NCI-H2196 (cell line): Measurements from ENCODE around the gene NFE2L1.
"Not testable (repeated sequence)": the region's sequence is repeated elsewhere in the genome, so short reads cannot be mapped to it uniquely, and the experiment has no call there.

Experiments used
- DNase-seq: peaks from one replicate; lab custom pipeline; 2025; ENCODE audit not compliant: unreplicated experiment; lab: John Stamatoyannopoulos, UW

NFE2L1 gene

DNA sequence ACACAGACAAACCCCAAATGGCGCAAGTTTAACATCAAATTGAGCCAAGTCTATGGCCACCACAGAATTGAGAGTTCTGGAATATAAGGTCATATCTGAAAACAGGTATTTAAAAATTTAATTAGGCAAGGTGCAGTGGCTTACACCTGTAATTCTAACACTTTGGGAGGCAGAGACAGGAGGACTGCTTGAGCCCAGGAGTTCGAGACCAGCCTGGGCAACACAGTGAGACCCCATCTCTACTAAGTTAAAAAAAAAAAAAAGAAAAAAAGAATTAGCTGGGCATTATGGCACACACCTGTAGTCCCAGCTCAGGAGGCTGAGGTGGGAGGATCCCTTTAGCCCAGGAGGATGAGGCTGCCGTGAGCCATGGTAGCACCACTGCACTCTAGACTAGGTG is 19.1 kb downstream of the NFE2L1 start:
- no peak for DNase-seq

DNA sequence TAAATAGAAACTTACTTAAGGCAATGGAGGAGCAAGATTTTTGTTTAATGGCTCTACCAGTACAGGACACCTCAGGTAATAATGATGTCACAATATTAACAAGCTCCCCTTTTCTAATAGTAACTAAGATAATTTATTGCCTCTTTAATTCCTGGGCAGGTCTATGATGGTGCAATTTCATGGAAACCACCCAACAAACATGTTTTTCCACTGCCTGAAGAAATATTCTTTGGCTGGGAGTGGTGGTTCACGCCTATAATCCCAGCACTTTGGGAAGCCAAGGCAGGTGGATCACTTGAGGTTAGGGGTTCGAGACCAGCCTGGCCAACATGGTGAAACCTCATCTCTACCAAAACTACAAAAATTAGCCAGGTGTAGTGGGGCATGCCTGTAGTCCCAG is 19.6 kb downstream of the NFE2L1 start:
- DNase-seq = not testable (repeated sequence)

DNA sequence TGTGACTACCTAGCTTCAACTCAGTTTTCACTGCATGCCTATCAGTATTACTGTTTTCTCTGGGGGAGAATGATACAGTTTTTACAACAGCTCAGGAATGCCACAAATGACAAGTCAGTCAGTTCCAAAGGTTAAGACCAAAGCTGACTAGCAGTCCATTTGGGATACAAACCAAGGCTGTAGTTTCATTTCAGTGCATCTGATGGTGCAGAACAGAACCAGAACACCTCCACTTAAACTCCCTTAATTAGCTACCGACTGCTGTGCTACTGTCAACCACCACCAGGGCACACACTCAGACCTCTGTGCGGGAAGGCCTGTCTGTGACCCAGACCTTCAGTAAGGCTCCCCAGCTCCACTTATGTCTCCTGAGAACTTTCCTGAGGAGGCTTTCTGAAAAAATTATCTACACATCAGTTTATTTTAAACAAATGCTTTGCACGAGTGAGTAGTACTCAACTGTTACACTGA is 20.4 kb downstream of the NFE2L1 start:
- no peak for DNase-seq

DNA sequence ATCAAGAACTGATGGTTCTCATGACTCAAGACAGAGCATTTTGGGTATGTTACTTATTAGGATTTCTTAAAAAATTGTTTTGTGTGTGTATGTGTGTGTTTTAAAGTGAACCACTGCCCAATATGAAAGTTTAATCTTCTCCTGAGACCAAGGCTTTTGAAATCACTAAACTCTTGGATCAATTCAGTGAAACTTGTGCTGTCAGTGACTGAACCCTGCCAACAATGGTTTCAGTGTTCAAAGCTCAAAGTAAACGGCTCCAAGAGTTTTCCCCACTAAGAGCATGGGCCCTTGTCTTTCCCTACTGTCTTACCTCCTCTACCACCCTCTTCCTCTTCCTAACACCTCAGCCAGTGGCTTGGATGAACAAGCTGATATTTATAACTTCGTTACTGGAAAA is 22.0 kb downstream of the NFE2L1 start:
- no peak for DNase-seq

DNA sequence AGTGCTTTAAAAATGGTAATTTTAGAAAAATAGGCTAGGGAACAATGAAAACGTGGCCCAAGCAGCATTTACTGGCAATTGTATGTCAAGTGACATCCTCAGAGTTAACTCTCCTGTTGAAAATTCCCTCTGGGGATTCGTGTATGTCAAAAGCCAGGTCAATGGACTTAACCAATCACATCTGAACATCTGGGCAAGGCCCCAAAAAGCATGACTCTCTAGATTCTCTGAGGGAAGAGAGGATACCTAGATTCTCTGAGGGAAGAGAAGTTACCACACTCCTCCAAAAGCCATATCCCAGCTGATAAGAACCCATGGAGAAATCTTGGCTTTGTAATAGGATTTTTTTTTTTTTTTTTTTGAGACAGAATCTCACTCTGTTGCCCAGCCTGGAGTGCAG is 23.5 kb downstream of the NFE2L1 start:
- DNase-seq = no peak

DNA sequence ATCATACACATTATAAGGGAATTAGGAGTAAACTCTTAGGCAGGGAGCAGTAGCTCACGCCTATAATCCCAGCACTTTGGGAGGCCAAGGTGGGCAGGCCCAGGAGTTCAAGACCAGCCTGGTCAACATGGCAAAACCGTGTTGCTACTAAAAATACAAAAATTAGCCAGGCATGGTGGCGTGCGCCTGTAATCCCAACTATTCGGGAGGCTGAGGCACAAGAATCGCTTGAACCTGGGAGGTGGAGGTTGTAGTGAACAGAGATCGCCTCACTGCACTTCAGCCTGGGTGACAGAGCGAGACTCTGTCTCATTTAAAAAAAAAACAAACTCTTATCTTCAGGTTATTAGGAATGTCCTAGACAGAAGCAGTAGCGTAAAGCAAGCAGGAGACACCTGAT is 24.7 kb downstream of the NFE2L1 start:
- not testable (repeated sequence) for DNase-seq

DNA sequence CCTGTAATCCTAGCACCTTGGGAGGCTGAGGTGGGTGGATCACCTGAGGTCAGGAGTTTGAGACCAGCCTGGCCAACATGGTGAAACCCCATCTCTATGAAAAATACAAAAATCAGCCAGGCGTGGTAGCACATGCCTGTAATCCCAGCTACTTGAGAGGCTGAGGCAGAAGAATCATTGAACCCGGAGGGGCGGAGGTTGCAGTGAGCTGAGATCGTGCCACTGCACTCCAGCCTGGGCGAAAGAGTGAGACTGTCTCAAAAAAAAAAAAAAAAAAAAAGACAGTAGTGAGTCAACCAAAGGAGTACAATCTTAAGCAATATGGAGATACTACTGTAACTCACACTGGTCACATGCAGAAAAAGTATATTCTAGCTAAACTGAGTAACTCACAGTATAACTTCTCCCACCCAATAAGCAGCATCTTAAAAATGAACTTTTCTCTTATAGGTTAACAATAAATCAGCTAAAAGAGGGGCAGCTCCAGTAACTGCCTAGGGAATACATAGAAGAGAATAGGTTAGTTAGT is 25.5 kb downstream of the NFE2L1 start:
- not testable (repeated sequence) for DNase-seq

DNA sequence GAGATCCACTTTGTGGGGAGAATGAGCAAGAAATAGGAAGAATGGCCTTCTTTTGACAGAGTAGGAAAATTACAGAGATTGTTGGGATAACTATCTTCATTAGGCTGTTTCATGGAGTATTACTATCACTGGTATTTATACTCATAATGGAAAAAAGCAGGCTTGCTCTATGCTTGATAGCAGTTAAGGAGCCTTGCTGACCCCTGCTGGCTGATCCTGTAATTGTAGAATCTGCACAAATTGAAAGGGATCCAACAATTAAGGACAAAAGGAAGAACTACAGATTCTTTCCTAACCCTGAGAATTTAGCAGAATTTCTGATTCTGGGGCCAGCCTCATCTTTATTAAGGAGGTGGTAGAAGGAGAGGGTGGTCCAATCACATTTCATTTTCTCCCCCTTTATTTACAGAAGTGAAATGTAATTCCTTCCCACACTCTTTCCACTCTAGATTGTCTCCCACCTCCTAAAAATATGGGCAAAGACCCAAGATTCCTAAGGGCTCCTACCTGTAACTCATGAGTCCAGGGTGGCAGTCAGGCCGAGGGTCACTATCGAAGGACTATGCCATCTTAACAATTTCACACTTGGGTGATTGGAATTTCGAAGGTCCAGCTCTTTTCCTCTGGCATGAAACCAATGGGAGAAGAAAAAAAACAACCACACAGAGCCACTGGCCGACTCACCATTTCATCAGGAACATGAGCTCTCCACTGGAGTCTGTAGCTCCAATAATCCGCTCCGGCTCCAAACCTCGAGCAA is 26.3 kb downstream of the NFE2L1 start:
- DNase-seq = peak; percentile 78

DNA sequence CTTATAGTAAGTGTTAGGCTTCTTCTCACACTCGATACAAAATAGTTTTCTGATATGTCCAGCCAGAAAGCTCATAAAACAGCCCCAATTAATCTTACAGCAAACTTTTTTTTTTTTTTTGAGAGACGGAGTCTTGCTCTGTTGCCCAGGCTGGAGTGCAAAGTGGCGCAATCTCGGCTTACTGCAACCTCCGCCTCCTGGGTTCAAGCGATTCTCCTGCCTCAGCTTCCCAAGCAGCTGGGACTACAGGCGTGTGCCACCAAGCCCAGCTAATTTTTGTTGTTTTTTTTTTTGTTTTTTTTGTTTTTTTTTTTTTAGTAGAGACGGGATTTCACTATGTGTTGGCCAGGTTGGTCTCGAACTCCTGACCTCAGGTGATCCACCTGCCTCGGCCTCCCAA is 29.0 kb downstream of the NFE2L1 start:
- not testable (repeated sequence) for DNase-seq

DNA sequence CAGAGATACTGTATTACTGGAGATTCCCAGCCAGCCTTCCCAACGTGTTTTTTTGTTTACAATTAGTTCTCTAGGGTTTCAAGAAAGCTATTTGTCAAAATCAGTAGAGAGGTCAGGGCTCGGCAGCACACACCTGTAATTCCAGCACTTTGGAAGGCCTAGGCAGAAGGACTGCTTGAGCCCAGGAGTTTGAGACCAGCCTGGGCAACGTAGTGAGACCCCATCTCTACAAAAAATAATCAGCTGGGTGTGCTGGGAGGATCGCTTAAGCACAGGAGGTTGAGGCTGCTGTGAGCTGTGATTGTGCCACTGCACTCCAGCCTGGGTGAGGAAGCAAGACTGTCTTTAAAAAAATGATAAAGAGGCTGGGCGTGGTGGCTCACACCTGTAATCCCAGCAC is 33.7 kb downstream of the NFE2L1 start:
- DNase-seq = no peak

DNA sequence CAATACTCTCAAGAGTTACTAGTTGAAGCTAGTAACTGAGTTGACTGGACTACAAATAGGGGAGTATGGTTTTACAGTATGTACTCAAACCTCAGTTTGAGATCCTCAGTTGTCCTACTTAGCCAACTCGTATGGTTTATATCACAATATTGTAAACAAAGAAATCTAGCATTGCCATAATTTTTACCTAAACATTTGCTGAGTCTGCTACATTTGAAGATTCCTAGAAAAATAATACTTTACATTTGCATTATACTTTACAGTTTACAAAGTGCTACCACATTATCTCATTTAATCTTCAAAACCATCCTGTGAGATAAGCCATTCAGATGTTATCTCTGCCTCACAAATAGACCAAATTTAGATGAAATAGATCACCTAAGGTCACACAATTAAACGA is 36.8 kb downstream of the NFE2L1 start:
- no peak for DNase-seq

DNA sequence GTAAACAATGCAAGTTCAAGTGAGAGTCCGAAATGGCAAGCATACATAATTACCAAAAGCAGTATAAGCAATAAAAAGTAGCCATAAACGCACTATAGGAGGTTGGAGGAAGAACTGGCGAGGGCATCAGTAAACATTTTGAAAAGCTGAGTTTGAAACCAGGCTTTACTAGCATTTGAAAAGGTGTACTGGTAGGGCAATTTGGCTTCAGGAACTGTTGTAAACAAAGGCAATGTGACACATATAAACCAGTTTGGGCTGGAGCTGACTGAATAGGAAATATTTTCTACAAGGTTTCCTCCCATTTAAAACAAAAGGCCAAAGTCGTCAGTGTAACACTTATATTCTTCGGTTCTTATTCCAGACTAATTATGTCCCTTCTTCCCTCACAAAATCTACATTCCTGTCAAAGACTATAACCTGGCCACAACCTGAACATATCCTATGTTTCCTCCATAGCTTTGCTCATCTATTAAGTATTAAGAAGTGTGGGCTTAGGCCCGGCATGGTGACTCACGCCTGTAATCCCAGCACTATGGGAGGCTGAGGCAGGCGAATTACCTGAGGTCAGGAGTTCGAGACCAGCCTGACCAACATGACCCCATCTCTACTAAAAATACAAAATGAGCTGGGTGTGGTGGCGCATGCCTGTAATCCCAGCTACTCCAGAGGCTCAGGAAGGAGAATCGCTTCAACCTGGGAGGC is 45.3 kb downstream of the NFE2L1 start:
- no peak for DNase-seq

DNA sequence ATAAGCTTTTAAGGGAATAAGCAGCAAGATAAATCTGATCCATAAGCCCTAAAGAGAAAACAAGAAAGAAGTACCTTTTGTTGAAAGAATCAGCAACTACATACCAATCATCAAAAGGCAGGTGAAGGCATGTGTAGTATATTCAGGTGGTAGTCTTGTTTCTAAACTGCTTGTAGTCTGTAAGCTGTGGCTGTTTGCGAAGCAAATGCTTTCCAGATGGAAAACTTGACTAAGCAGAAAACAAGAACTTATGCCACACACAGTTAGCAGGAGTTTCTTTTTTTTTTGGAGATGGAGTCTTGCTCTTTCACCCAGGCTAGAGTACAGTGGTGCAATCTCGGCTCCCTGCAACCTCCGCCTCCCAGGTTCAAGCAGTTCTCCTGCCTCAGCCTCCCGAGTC is 47.5 kb downstream of the NFE2L1 start:
- no peak for DNase-seq

DNA sequence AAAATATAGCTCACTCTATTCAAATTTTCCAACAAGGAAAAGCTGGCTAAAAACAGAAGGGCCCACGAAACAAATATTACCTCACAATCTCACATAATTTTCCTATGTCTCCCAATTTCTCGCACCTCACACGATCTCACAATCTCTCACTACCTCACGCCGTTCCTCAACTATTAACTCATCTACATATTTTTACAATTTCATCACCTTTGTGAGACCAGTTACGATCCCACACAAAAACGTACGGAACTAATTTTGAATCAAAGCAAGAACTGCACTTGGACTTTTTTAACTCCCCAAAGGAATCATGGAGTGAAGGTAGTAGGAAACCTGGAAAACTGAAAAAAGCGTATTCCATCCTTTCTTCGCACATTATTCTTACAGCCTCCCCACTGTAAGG is 52.0 kb downstream of the NFE2L1 start:
- DNase-seq = no peak

DNA sequence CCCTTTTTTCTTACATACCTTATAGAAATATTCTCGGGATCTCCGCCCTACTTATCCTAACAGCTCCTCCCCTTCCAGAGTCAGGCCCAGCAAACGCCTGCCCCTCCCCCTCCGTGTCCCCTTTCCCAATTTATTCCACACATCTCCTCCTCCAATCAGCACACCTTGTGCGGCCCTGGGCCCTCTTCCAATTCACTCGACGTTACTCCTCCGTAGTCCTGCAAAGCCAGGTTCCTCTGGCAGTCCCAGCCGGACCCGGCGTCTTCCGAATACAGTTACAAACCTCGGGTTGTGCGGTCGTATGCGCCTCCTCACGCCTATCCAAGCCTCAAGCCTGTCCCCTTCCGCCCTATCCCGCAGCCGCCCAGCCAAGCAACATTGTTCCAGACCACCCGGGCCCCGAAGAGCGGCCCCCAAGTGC is 52.4 kb downstream of the NFE2L1 start:
- DNase-seq = peak; percentile 61

DNA sequence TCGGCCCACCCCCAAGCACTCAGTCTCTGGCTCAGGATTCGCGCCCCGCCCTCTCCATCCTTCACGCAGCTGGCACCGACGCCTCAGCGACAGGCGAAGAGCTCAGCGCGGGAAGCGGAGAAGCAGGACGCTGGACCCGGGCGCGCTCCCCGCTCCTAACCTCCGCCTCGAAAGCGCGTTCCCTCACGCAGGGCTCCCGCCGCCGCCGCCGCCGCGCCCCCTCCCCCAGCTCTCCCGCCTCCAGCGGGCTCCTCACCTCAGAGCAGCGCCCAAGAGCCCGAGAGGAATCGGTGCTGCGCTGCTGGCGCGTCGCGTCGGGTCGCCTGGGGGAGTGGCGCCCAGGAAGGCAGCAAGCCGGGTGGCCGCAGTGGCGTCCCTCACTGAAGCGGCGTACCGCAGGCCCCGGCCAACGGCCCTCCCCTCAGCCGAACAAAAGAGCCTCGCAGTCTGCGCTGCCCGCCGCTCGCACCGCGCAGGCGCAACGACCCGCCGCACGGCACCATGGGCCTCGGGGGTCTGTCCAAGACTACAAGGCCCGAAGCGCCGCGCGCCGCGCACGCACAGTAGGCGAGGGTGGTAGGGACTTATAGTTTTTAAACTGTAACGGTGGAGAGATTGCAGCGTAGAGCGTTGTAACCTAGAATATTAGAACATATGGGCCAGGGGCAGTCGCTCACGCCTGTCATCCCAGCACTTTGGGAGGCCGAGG is 53.0 kb downstream of the NFE2L1 start, which contains the start of gene CBX1:
Gene CBX1 (minus strand): TSS at position 467 of the 709 bp plus-strand sequence. CDS start 24,474 bp downstream, outside the sequence.
- DNase-seq = peak; percentile 98

DNA sequence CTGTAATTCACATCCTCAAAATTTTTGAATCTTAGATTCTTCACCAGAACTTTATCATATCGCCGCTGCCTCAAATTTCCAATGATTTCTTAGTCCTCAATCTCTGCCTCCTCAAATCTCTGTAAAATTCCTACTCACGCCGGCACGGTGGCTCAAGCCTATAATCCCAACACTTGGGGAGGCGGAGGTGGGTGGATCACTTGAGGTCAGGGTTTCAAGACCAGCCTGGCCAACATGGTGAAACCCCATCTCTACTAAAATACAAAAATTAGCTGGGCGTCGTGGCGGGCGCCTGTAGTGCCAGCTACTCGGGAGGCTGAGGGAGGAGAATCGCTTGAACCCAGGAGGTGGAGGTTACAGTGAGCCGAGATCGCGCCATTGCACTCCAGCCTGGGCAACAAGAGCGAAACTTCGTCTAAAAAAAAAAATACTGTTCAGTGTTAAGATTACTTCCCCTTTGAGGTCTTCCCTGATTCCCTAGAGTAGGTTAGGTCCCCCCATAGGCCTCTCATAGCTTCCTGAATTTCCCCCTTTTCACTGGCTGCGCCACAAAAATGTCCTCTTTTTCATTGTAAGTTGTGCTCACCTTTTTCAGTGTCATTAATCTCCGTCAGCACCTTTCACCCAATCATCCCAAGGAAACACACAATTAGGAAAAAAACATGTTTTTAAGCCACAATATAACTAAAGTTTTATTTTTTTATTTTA is 54.0 kb downstream of the NFE2L1 start:
- DNase-seq = no peak

DNA sequence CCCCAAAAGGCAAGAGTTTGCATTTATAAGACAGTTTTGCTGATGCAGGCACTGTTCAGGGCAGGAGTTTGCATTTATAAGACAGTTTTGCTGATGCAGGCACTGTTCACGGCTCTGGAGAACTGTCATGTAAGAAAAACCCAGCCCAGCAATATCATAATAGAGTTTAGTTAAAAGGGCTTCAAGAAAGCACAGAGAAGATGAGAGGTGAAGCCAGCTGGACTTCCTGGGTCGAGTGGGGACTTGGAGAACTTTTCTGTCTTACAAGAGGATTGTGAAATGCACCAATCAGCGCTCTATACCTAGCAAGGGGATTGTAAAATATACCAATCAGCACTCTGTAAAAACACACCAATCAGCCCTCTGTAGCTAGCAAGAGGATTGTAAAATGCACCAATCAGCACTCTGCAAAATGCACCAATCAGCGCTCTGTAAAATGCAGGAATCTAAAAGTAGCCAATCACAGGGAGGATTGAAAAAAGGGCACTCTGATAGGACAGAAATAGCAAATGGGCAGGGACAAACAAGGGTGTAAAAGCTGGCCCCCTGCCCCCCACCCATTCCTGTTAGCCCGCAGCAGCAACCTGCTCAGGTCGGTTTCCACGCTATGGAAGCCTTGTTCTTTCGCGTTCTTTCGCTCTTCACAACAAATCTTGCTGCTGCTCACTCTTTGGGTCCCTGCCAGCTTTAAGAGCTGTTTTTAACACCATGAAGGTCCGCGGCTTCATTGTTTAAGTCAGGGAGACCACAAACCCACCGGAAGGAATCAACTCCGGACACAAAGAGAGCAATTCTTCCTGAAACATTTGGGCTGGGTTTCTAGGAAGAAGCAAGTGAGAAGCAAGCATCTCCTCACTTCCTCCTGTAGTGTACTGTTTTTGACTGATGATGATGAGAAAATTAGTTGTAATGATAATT is 54.9 kb downstream of the NFE2L1 start:
- no peak for DNase-seq

DNA sequence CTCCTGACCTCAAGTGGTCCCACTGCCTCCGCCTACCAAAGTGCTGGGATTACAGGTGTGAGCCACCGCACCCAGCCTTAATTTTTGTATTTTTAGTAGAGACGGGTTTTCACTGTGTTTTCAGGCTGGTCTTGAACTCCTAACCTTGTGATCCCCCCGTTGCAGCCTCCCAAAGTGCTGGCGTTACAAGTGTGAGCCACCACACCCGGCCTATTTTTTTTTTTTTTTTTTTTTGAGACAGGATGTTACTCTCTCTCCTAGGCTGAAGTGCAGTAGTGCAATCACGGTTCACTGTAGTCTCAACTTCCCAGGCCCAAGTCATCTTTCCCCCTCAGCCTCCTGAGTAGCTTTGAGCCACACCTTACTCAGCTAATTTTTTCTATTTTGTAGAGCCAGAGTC is 56.3 kb downstream of the NFE2L1 start:
- no peak for DNase-seq

DNA sequence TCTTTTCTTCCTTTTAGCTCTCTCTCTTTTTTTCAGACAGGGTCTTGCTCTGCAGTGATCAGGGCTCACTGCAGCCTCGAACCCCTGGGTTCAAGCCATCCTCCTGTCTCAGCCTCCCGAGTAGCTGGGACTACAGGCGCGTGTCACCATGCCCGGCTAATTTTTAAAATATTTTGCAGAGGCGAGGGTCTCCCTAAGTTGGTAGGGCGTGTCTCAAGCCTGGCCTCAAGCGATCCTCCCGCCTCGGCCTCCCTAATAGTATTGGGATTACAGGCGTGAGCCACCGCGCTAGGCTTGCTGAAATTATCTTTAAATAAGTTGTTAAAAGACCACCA is 58.6 kb downstream of the NFE2L1 start:
- DNase-seq = no peak
